Lung (tissue), 12 donors: ENCODE measurements around the gene ERCC5. TPM values are rescaled to one million over a fixed set of nuclear protein-coding genes. Genes with fewer than 3 reads are reported as not detected.

Experiments used
- ATAC-seq: fragments of 200-7000 bp; cut with Tn5 transposase; one replicate; pipeline ENCODE4 v1.9.1; 2020; ENCODE audit warnings: moderate number of reproducible peaks; ENCODE audit not compliant: insufficient read depth, low FRiP score
- DNase-seq, 3 donors: peaks; one replicate each; pipeline ENCODE4 v3.0.0-alpha.2; 2013 to 2017
- H3K27ac ChIP-seq, 2 donors: one replicate each; pipeline ENCODE4 v1.5.1; 2013; ENCODE audit warnings: mild to moderate bottlenecking in 2 of 2, moderate library complexity in 2 of 2, control low read depth in 1 of 2, inconsistent platforms in 1 of 2, low read depth in 1 of 2, low read length in 1 of 2
- H3K27me3 ChIP-seq, 3 donors: one replicate each; pipeline ENCODE4 v1.5.1; 2013; ENCODE audit warnings: low read length in 2 of 3; ENCODE audit not compliant: control insufficient read depth in 3 of 3, insufficient read depth in 3 of 3
- H3K36me3 ChIP-seq, 4 donors: one replicate each; pipeline ENCODE4 v1.5.1; 2013; ENCODE audit warnings: low read length in 4 of 4, mild to moderate bottlenecking in 1 of 4, moderate library complexity in 1 of 4; ENCODE audit not compliant: control insufficient read depth in 4 of 4, insufficient read depth in 4 of 4
- H3K4me1 ChIP-seq, 5 donors: one replicate each; pipeline ENCODE4 v1.5.1; 2013; ENCODE audit warnings: low read length in 5 of 5, mild to moderate bottlenecking in 2 of 5, moderate library complexity in 1 of 5; ENCODE audit not compliant: control insufficient read depth in 5 of 5, insufficient read depth in 5 of 5
- H3K4me3 ChIP-seq: one replicate; pipeline ENCODE4 v1.5.1; 2013; ENCODE audit warnings: mild to moderate bottlenecking, control low read depth, moderate library complexity
- H3K9ac ChIP-seq, 2 donors: one replicate each; pipeline ENCODE4 v1.5.1; 2013; ENCODE audit warnings: low read length in 2 of 2, control low read depth in 1 of 2; ENCODE audit not compliant: insufficient read depth in 1 of 2
- H3K9me3 ChIP-seq, 4 donors: one replicate each; pipeline ENCODE4 v1.5.1; 2013; ENCODE audit warnings: low read length in 3 of 4, mild to moderate bottlenecking in 1 of 4, moderate library complexity in 1 of 4; ENCODE audit not compliant: control insufficient read depth in 4 of 4, insufficient read depth in 3 of 4
- CTCF ChIP-seq: IDR thresholded peaks from 2 replicates; pipeline ENCODE4 v1.5.1; 2012; ENCODE audit warnings: mild to moderate bottlenecking; ENCODE audit errors: control extremely low read depth, extremely low read depth
- WGBS, 2 donors: extraction: QIAGEN DNeasy Blood & Tissue Kit; methylation state at CpG; one replicate each; pipeline ENCODE4 v1.1.7; 2013; 5-methylcytosine and 5-hydroxymethylcytosine counted together
- polyA plus RNA-seq, 2 donors: library from polyadenylated mRNA; stranded (reverse); fragments of 200-250 nt; gene quantifications; one replicate each; pipeline ENCODE4 v1.2.1, GENCODE V29; 2013
- total RNA-seq, 2 donors: library from RNA; depleted of rRNA in 1 of 2; stranded (reverse); fragments of >200 nt in 1 of 2; gene quantifications; one replicate each; pipeline ENCODE4 v1.2.1, GENCODE V29; 2014 to 2021
- donor health status: control.
- donor health status: control.
- donor health status: Bipolar disorder and iron deficiency.
- donor health status: healthy.
- donor health status: DM: yes; HTN: yes; CAD: no.

ERCC5 gene
- total and polyA plus RNA-seq, 4 donors, result 23.0 to 81.4 (median 58.0) TPM

GRCh38 chr13:102879793-102880499 is 34.1 kb downstream of the ERCC5 start:
- 79 to 80% methylated on average over 13 of the region's 13 CpGs for WGBS, 2 donors
- ATAC-seq (no peak), DNase-seq (peak in 1 of 3 donors; percentile 7)
- Histone ChIP-seq H3K27ac (peak overlapping the region in 1 of 2 donors; percentile 72), H3K4me1 (peaks cover 0 to 10% (median 0%) of the 10 kb centered on the region in 5 donors), H3K27me3 (no peaks in the 10 kb centered on the region), H3K36me3 (peaks cover 9 to 15% (median 14%) of the 10 kb centered on the region in 4 donors), H3K9ac (peak overlapping the region in 1 of 2 donors; percentile 59), H3K9me3 (no peaks in the 10 kb centered on the region), H3K4me3 (no peak overlapping the region)
- no peak for TF ChIP-seq CTCF

GRCh38 chr13:102881819-102882686 is 36.2 kb downstream of the ERCC5 start:
- peaks cover 0 to 5% (median 3%) of the 10 kb centered on the region in 4 donors for H3K36me3 ChIP-seq

GRCh38 chr13:102892503-102892902 is 46.7 kb downstream of the ERCC5 start:
- no peaks in the 10 kb centered on the region for H3K36me3 ChIP-seq
- no peak for ATAC-seq
- H3K4me3 ChIP-seq, result no peak overlapping the region
- TF ChIP-seq CTCF, result no peak
- WGBS, 2 donors, result 58 to 77% methylated on average over 2 of the region's 2 CpGs
- no peaks in the 10 kb centered on the region for H3K27me3 ChIP-seq
- no peak for DNase-seq
- H3K9ac ChIP-seq, result no peak overlapping the region
- no peaks in the 10 kb centered on the region for H3K9me3 ChIP-seq
- no peak overlapping the region for H3K27ac ChIP-seq
- H3K4me1 ChIP-seq, result no peaks in the 10 kb centered on the region

More at GRCh38 chr13:102881819-102882686, 36.2 kb downstream of the ERCC5 start:
- no peak for ATAC-seq
- Histone ChIP-seq H3K4me3 (no peak overlapping the region), H3K9ac (no peak overlapping the region), H3K27me3 (no peaks in the 10 kb centered on the region), H3K9me3 (no peaks in the 10 kb centered on the region), H3K4me1 (peaks cover 0 to 12% (median 0%) of the 10 kb centered on the region in 5 donors), H3K27ac (no peak overlapping the region)
- TF ChIP-seq CTCF, result no peak
- WGBS, 2 donors, result 95 to 96% methylated on average over 4 of the region's 4 CpGs
- DNase-seq, result no peak
